Activated gamma-delta T cell treated with anti-CD3 and anti-CD28 coated beads, Interleukin-2, amount 50 U/mL, for 16 hours (primary cell): ENCODE measurements around the gene NKPD1.

Experiments used
- DNase-seq: peaks from one replicate; pipeline ENCODE4 v3.0.0-alpha.2; 2020; ENCODE audit warnings: low read depth

Gene NKPD1

GRCh38 chr19:45115809-45116615 lies 44.8 kb downstream of the NKPD1 start:
- DNase-seq = no peak

GRCh38 chr19:45114116-45114515 lies 46.7 kb downstream of the NKPD1 start:
- no peak for DNase-seq

- DNase-seq = no peak
Measured at GRCh38 chr19:45113628-45114027, 47.2 kb downstream of the NKPD1 start.

GRCh38 chr19:45112111-45112827 lies 48.5 kb downstream of the NKPD1 start:
- DNase-seq = no peak
